Thyroid gland (tissue), 4 donors: ENCODE measurements around the gene HMCES. TPM values are rescaled to one million over a fixed set of nuclear protein-coding genes. Genes with fewer than 3 reads are reported as not detected.
A peak's percentile ranks its signal among the peaks of the same experiment; 100 is the strongest.

ENCODE experiments used
- DNase-seq, 2 donors: peaks; one replicate each; pipeline ENCODE4 v3.0.0-alpha.2; 2019
- H3K27ac ChIP-seq, 3 donors: fragments of 200-600 bp; sonication (generic); 1 replicate in 2 of 3; 2 replicates in 1 of 3; pipeline ENCODE4 v1.5.1; 2016 to 2019; ENCODE audit warnings: mild to moderate bottlenecking in 1 of 3, moderate library complexity in 1 of 3
- H3K27me3 ChIP-seq: fragments of 200-600 bp; sonication (generic); one replicate; pipeline ENCODE4 v1.5.1; 2019
- H3K36me3 ChIP-seq, 2 donors: fragments of 200-600 bp; sonication (generic); one replicate each; pipeline ENCODE4 v1.5.1; 2016 to 2019
- H3K4me1 ChIP-seq, 2 donors: fragments of 200-600 bp; sonication (generic); one replicate each; pipeline ENCODE4 v1.5.1; 2017 to 2019
- H3K4me3 ChIP-seq, 3 donors: fragments of 200-600 bp; sonication (generic); replicated peaks in 1 of 3; 1 replicate in 2 of 3; 2 replicates in 1 of 3; pipeline ENCODE4 v1.5.1; 2016; ENCODE audit warnings: mild to moderate bottlenecking in 1 of 3
- H3K9me3 ChIP-seq: fragments of 200-600 bp; sonication (generic); one replicate; pipeline ENCODE4 v1.5.1; 2017
- CTCF ChIP-seq, 6 experiments: fragments of 200-600 bp in 3 of 6; fragments of 450-650 bp in 3 of 6; sonication (generic) in 3 of 6; IDR thresholded peaks; one replicate each; pipeline ENCODE4 v1.5.1; 2016 to 2019; ENCODE audit warnings: antibody characterized with exemption in 6 of 6, mild to moderate bottlenecking in 2 of 6, inconsistent platforms in 1 of 6, moderate library complexity in 1 of 6
- POLR2A ChIP-seq, 2 donors: fragments of 450-650 bp; IDR thresholded peaks; one replicate each; pipeline ENCODE4 v1.6.1; 2017; ENCODE audit warnings: antibody characterized with exemption in 2 of 2, mild to moderate bottlenecking in 2 of 2, moderate library complexity in 1 of 2
- WGBS, 2 donors: methylation state at CpG; one replicate each; pipeline ENCODE4 v1.1.5; 2017; 5-methylcytosine and 5-hydroxymethylcytosine counted together
- intact Hi-C: fragments of 100-400 bp; cut with DNase I; formaldehyde crosslinking; loops from one replicate; pipeline ENCODE4 v1.15.1; 2023
- total RNA-seq, 4 donors: library from RNA; depleted of rRNA; stranded (reverse); fragments of >200 nt; gene quantifications; one replicate each; pipeline ENCODE4 v1.2.3, GENCODE V29; 2016

HMCES gene
- total RNA-seq, 4 donors from 2014 or later: 23.7 to 30.9 (median 26.0) TPM

GRCh38 chr3:129315998-129316247 lies 37.3 kb downstream of the HMCES start:
- H3K4me1 ChIP-seq: peaks cover 13 to 24% of the 10 kb centered on the region in 2 donors
- TF ChIP-seq POLR2A (IDR thresholded peaks at IDR 0.05): peak in 1 of 2 donors; percentile 98
- TF ChIP-seq CTCF (IDR thresholded peaks at IDR 0.05): no peak
- H3K4me3 ChIP-seq: peak overlapping the region in 2 of 3 donors; percentile 78 to 81
- peak overlapping the region; percentile 90 to 99 (median 94) for H3K27ac ChIP-seq
- no CpG with 5 or more reads among the region's 34 CpGs for WGBS, 2 donors
- no peak for DNase-seq
- H3K36me3 ChIP-seq: no peaks in the 10 kb centered on the region
- intact Hi-C loops: no loop called here
- H3K9me3 ChIP-seq: no peaks in the 10 kb centered on the region
- no peaks in the 10 kb centered on the region for H3K27me3 ChIP-seq

DNA sequence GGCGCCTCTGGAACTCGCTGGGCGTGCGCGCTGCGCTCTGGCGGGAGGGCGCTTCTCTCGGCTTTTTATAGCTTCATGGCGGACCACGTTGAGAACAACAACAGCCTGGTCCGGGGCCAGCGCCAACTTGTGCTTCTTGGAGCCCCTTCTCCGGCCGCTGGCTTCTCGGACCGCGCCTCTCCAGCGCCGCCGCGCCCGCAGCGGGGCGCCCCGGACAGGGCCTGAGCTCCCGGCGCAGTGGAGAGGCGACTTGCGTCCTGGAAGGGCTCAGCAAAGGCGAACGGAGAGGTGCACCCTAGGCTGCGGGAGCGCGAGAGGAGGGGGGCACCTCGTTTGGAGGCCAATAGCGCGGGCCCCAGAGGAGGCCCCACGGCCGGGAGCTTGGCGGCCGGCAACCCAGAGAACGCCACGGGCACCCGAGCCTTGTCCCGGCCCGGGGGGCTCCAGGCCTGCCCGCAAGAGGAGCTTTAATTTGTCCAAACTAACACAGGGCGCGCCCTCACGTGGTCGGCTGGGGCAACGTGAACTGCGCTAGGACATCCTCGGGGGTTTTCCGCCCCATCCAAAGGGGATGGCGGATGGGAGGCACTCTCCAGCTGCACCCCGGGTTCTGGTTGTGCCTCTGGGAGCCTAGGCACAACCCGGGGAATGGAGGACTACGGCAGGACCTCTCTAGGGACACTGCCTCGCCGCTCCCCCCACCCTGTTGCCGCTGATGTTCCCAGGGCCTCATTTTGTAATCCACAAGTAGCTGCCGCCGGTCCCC lies 37.8 kb downstream of the HMCES start:
- peaks cover 0 to 3% of the 10 kb centered on the region in 2 donors for H3K36me3 ChIP-seq
- H3K27ac ChIP-seq: peak overlapping the region; percentile 90 to 99 (median 94)
- DNase-seq: peak; percentile 81 to 85
- intact Hi-C loops: no loop called here
- no peaks in the 10 kb centered on the region for H3K9me3 ChIP-seq
- peak in 1 of 2 donors; percentile 98 for TF ChIP-seq POLR2A (IDR thresholded peaks at IDR 0.05)
- peak in 4 of 6 experiments; percentile 17 to 52 (median 40) for TF ChIP-seq CTCF (IDR thresholded peaks at IDR 0.05)
- H3K27me3 ChIP-seq: no peaks in the 10 kb centered on the region
- H3K4me1 ChIP-seq: peaks cover 13 to 24% of the 10 kb centered on the region in 2 donors
- H3K4me3 ChIP-seq: peak overlapping the region; percentile 78 to 87 (median 81)
- 0% methylated on average over 1 to 2 of the region's 65 CpGs for WGBS, 2 donors

DNA sequence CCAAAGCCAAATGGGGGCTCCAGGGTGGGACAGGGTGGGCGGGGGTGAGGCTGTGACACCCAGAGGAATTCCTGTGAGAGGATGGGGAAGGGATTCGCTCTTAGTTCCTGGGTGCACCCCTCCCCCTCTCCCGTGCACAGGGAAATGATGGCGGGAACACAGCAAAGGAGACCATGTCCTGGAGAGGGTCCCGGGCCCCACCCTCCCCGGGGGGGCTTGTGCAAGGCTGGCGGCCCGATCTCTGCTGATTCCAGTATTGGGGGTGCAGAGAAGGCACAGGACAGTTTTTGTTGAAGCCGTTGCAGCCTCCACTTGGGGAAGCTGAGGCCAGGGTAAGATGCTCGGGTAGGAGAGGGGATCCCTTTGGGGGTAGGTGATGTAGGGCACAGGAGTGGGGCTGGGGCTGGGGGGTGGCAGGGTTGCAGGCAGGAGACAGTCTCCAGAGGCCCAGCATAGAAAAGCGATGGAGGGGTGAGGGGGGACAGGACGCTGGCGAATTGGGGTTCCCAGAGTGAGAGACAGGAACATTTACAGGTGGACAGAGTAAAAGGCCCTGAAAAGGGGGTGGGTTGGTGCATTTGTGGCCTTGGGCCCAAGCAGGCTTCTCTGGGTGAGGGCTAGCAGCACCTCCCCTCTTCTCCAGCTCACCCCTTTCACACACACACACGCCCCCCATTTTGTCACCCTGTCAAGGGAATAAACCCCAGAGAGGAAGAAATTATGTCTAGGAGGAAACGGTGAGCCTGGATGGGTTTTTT lies 38.5 kb downstream of the HMCES start:
- TF ChIP-seq CTCF (IDR thresholded peaks at IDR 0.05): no peak
- TF ChIP-seq POLR2A (IDR thresholded peaks at IDR 0.05): no peak
- 39 to 42% methylated on average over 12 to 14 of the region's 15 CpGs for WGBS, 2 donors
- H3K9me3 ChIP-seq: no peaks in the 10 kb centered on the region
- H3K27me3 ChIP-seq: no peaks in the 10 kb centered on the region
- peak overlapping the region; percentile 90 to 99 (median 94) for H3K27ac ChIP-seq
- intact Hi-C loops: no loop called here
- H3K4me1 ChIP-seq: peaks cover 13 to 24% of the 10 kb centered on the region in 2 donors
- peaks cover 0 to 3% of the 10 kb centered on the region in 2 donors for H3K36me3 ChIP-seq
- peak in 1 of 2 donors; percentile 19 for DNase-seq
- peak overlapping the region in 1 of 3 donors; percentile 78 for H3K4me3 ChIP-seq

DNA sequence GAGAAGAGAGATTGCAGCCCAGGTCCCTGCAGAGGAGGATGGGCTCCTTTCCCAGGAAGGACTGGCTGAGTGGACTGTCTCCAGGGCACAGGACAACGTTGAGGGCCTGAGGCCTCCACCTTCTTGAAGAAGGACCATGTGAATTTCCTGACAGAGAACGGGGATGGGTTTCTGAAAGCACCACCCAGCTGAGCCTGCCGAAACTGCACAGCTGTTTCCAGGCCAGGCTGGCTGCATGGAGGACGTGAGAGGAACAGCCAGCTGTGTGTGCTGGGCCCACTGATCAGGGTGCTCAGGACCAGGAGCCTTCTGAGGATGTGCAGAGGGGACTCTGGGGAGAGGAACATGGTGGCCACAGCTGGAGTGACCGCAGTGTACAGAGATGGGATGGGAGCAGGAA lies 39.2 kb downstream of the HMCES start:
- no peak overlapping the region for H3K4me3 ChIP-seq
- no peaks in the 10 kb centered on the region for H3K9me3 ChIP-seq
- WGBS, 2 donors: 84 to 100% methylated on average over 2 to 5 of the region's 5 CpGs
- H3K36me3 ChIP-seq: peaks cover 0 to 3% of the 10 kb centered on the region in 2 donors
- H3K27me3 ChIP-seq: no peaks in the 10 kb centered on the region
- peaks cover 13 to 24% of the 10 kb centered on the region in 2 donors for H3K4me1 ChIP-seq
- DNase-seq: no peak
- TF ChIP-seq CTCF (IDR thresholded peaks at IDR 0.05): no peak
- TF ChIP-seq POLR2A (IDR thresholded peaks at IDR 0.05): no peak
- intact Hi-C loops: no loop called here
- no peak overlapping the region for H3K27ac ChIP-seq

GRCh38 chr3:129318921-129319320 lies 40.3 kb downstream of the HMCES start:
- peaks cover 0 to 3% of the 10 kb centered on the region in 2 donors for H3K36me3 ChIP-seq
- no peaks in the 10 kb centered on the region for H3K9me3 ChIP-seq
- H3K27me3 ChIP-seq: no peaks in the 10 kb centered on the region
- WGBS, 2 donors: 93 to 95% methylated on average over 4 to 11 of the region's 15 CpGs
- no peak for TF ChIP-seq POLR2A (IDR thresholded peaks at IDR 0.05)
- no peak for TF ChIP-seq CTCF (IDR thresholded peaks at IDR 0.05)
- peaks cover 13 to 17% of the 10 kb centered on the region in 2 donors for H3K4me1 ChIP-seq
- no peak overlapping the region for H3K27ac ChIP-seq
- intact Hi-C loops: no loop called here
- no peak for DNase-seq
- H3K4me3 ChIP-seq: no peak overlapping the region
